WTC11 (cell line): ENCODE data around the gene UBE2G1. TPM values are rescaled to one million over a fixed set of nuclear protein-coding genes. Genes with fewer than 3 reads are reported as not detected.
A peak's percentile ranks its signal among the peaks of the same experiment; 100 is the strongest.

ENCODE experiments used
- ATAC-seq: fragments of 200-7000 bp; cut with Tn5 transposase; 2 replicates; pipeline ENCODE4 v1.10.0; 2021; ENCODE audit warnings: mild to moderate bottlenecking, moderate library complexity
- CTCF ChIA-PET: fragments of 300-600 bp; sonication (Branson Sonifier 250); formaldehyde crosslinking; loops from one replicate; lab custom pipeline; 2021; ENCODE audit warnings: antibody characterized with exemption; lab: Charles Lee
- POLR2A ChIA-PET: fragments of 350-600 bp; sonication (Branson Sonifier 250); formaldehyde crosslinking; loops from one replicate; lab custom pipeline; 2021; ENCODE audit warnings: antibody characterized with exemption; lab: Charles Lee
- DNase-seq: peaks from one replicate; pipeline ENCODE4 v3.0.0; 2021; ENCODE audit warnings: low spot score
- H3K27ac Mint-ChIP-seq: 2 replicates; pipeline ENCODE4 v1.8.0; 2021; ENCODE audit warnings: mixed read lengths
- H3K27me3 Mint-ChIP-seq: 2 replicates; pipeline ENCODE4 v1.8.0; 2021; ENCODE audit warnings: low read depth, mild to moderate bottlenecking, moderate library complexity, mixed read lengths
- H3K36me3 Mint-ChIP-seq: 2 replicates; pipeline ENCODE4 v1.8.0; 2021; ENCODE audit warnings: mixed read lengths
- H3K4me1 Mint-ChIP-seq: 2 replicates; pipeline ENCODE4 v1.8.0; 2022; ENCODE audit warnings: mixed read lengths
- H3K4me3 Mint-ChIP-seq: 2 replicates; pipeline ENCODE4 v1.8.0; 2021; ENCODE audit warnings: mild to moderate bottlenecking, moderate library complexity, mixed read lengths
- H3K9me3 Mint-ChIP-seq: 2 replicates; pipeline ENCODE4 v1.8.0; 2021; ENCODE audit warnings: mixed read lengths
- EMX1 ChIP-seq: fragments of 250-450 bp; sonication (Bioruptor Pico); IDR thresholded peaks from 2 replicates; pipeline ENCODE4 v1.8.0; 2021; ENCODE audit warnings: mild to moderate bottlenecking
- GRHL2 ChIP-seq: fragments of 250-450 bp; sonication (Bioruptor Pico); IDR thresholded peaks from 2 replicates; pipeline ENCODE4 v1.8.0; 2022; ENCODE audit warnings: mild to moderate bottlenecking, moderate library complexity; ENCODE audit not compliant: insufficient replicate concordance, severe bottlenecking
- IRF2 ChIP-seq: sonication (generic); formaldehyde crosslinking; IDR thresholded peaks from 2 replicates; pipeline ENCODE4 v1.8.0; 2022; ENCODE audit warnings: low read depth, missing genetic modification reagents, borderline replicate concordance
- MYBL2 ChIP-seq: sonication (generic); formaldehyde crosslinking; IDR thresholded peaks from 2 replicates; pipeline ENCODE4 v1.8.1; 2023; ENCODE audit warnings: mild to moderate bottlenecking, moderate library complexity, missing genetic modification reagents
- NR1H2 ChIP-seq: sonication (generic); formaldehyde crosslinking; IDR thresholded peaks from 2 replicates; pipeline ENCODE4 v1.9.0; 2021; ENCODE audit warnings: mild to moderate bottlenecking, moderate library complexity, missing genetic modification reagents
- NR3C1 ChIP-seq: sonication (generic); formaldehyde crosslinking; conservative IDR thresholded peaks from 2 replicates; pipeline ENCODE4 v1.8.1; 2023; ENCODE audit warnings: low read depth, mild to moderate bottlenecking, missing genetic modification reagents
- OVOL2 ChIP-seq: fragments of 250-450 bp; sonication (Bioruptor Pico); IDR thresholded peaks from 2 replicates; pipeline ENCODE4 v1.9.0; 2021; ENCODE audit warnings: mild to moderate bottlenecking, borderline replicate concordance
- PRDM15 ChIP-seq: sonication (generic); formaldehyde crosslinking; IDR thresholded peaks from 2 replicates; pipeline ENCODE4 v1.8.0; 2022; ENCODE audit warnings: missing genetic modification reagents
- SMAD4 ChIP-seq: sonication (generic); formaldehyde crosslinking; IDR thresholded peaks from 2 replicates; pipeline ENCODE4 v1.8.0; 2022; ENCODE audit warnings: mild to moderate bottlenecking, missing genetic modification reagents
- SOX15 ChIP-seq: fragments of 250-450 bp; sonication (Bioruptor Pico); IDR thresholded peaks from 2 replicates; pipeline ENCODE4 v1.9.0; 2021; ENCODE audit warnings: mild to moderate bottlenecking
- ZNF416 ChIP-seq: fragments of 250-450 bp; sonication (Bioruptor Pico); IDR thresholded peaks from 2 replicates; pipeline ENCODE4 v1.9.0; 2021; ENCODE audit warnings: mild to moderate bottlenecking, inconsistent platforms
- ZNF512 ChIP-seq: sonication (generic); formaldehyde crosslinking; IDR thresholded peaks from 2 replicates; pipeline ENCODE4 v1.8.1; 2022; ENCODE audit warnings: missing genetic modification reagents, borderline replicate concordance
- total RNA-seq: library from RNA; stranded (reverse); gene quantifications from 3 replicates; pipeline ENCODE4 v1.2.3, GENCODE V29; 2021
- TF ChIP-seq, protein P1 (sequence below): sonication (generic); formaldehyde crosslinking; IDR thresholded peaks from 2 replicates; pipeline ENCODE4 v1.8.0; 2022; ENCODE audit warnings: mild to moderate bottlenecking, missing genetic modification reagents
- TF ChIP-seq, protein P2 (sequence below): fragments of 250-450 bp; sonication (Bioruptor Pico); IDR thresholded peaks from 2 replicates; pipeline ENCODE4 v1.9.0; 2021; ENCODE audit warnings: moderate library complexity, mild to moderate bottlenecking, inconsistent platforms, borderline replicate concordance

Gene UBE2G1
- total RNA-seq, 1 experiment from 2014 or later: 177 TPM

DNA sequence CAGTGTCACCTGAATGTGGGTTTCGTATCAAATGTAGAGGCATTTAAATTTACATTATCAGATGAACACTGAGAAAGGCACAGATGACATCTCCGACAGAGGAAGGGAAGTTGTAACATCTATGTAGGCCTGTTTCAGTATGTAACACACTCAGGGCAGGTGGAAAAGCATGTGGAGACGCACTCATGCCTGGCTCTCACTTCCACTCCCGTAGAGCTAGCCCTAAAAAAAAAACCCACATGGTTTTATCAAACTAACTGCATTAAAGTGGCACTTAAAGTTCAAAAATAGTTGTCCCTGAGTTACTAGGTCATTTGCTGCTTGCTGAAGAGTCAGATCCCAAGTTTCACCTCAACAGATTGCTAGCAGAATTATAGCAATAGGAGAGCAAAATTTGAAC, 96.6 kb downstream of the UBE2G1 start:
- POLR2A ChIA-PET: no interaction called here
- no peak for ATAC-seq
- Mint-ChIP-seq H3K4me1 (peaks cover 9% of the 10 kb centered on the region), H3K4me3 (no peak overlapping the region), H3K27ac (no peak overlapping the region), H3K9me3 (no peaks in the 10 kb centered on the region), H3K27me3 (no peaks in the 10 kb centered on the region), H3K36me3 (peaks cover 38% of the 10 kb centered on the region)
- no peak for DNase-seq
- no peak for TF ChIP-seq PRDM15 (CRISPR knock-in tag)
- CTCF ChIA-PET: no interaction called here

DNA sequence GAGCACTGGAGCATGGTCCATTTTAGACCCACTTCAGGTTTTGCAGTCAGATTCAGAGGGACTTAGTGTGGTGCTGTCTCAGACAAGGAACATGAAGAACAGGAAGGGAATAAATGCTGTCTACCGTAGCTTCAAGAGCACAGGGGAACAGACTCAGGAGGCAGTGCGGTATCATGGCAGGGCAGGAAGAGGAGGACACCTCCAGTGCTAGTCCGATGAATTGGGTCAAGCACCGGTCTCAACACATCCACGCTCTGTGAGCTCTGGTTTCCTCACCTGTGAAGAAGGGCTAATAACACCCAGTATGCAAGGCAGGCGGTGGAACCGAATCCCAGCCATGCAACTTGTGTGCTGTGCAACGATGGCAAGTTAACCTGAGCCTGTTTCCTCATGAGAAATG, 99.1 kb downstream of the UBE2G1 start:
- no peak overlapping the region for H3K4me3 Mint-ChIP-seq
- H3K36me3 Mint-ChIP-seq: peaks cover 26% of the 10 kb centered on the region
- H3K9me3 Mint-ChIP-seq: no peaks in the 10 kb centered on the region
- CTCF ChIA-PET: interaction anchor here (2.2 kb wide), 1 partner anchor 18 kb away, joined by 6 read pairs; no protein-coding TSS in a partner anchor
- H3K4me1 Mint-ChIP-seq: peaks cover 24% of the 10 kb centered on the region
- TF ChIP-seq SMAD4 (CRISPR knock-in tag) (no peak), SOX15 (CRISPR knock-in tag) (no peak), GRHL2 (CRISPR knock-in tag) (no peak), IRF2 (CRISPR knock-in tag) (no peak), ZNF512 (CRISPR knock-in tag) (no peak), NR1H2 (CRISPR knock-in tag) (no peak), OVOL2 (CRISPR knock-in tag) (no peak)
- TF ChIP-seq, protein P1, sequence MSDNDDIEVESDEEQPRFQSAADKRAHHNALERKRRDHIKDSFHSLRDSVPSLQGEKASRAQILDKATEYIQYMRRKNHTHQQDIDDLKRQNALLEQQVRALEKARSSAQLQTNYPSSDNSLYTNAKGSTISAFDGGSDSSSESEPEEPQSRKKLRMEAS (CRISPR knock-in tag): no peak
- TF ChIP-seq, protein P2, sequence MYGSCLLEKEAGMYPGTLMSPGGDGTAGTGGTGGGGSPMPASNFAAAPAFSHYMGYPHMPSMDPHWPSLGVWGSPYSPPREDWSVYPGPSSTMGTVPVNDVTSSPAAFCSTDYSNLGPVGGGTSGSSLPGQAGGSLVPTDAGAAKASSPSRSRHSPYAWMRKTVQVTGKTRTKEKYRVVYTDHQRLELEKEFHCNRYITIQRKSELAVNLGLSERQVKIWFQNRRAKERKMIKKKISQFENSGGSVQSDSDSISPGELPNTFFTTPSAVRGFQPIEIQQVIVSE: no peak
- peak overlapping the region; percentile 13 for H3K27ac Mint-ChIP-seq
- POLR2A ChIA-PET: no interaction called here
- ATAC-seq (no peak), DNase-seq (no peak)
- no peaks in the 10 kb centered on the region for H3K27me3 Mint-ChIP-seq

GRCh38 chr17:4266550-4266949, 99.9 kb downstream of the UBE2G1 start:
- ChIA-PET POLR2A (no interaction called here), CTCF (no interaction called here)
- ATAC-seq: no peak
- no peak for DNase-seq
- Mint-ChIP-seq H3K4me1 (peaks cover 31% of the 10 kb centered on the region), H3K36me3 (peaks cover 19% of the 10 kb centered on the region), H3K4me3 (no peak overlapping the region), H3K9me3 (no peaks in the 10 kb centered on the region), H3K27ac (peak overlapping the region; percentile 77), H3K27me3 (no peaks in the 10 kb centered on the region)
- TF ChIP-seq ZNF416 (CRISPR knock-in tag) (no peak), EMX1 (CRISPR knock-in tag) (0 out of 2 replicates have a peak, but pooled peaks have one; percentile 56), NR3C1 (CRISPR knock-in tag) (no peak), MYBL2 (CRISPR knock-in tag) (no peak)
